ENCODE data around the gene STEAP2.

STEAP2 gene

GRCh38 chr7:90211391-90212148, at the start of gene STEAP2:
STEAP2 (plus strand) TSS chr7:90211740; CDS start chr7:90225083, 13,343 bp downstream.
- Histone ChIP-seq H3K4me1 (ENCODE audit: insufficient read depth, poor library complexity, severe bottlenecking) (peaks cover 4% of the 10 kb centered on the region), H3K36me3 (ENCODE audit: low read depth) (no peaks in the 10 kb centered on the region), H3K27me3 (ENCODE audit: insufficient read depth, poor library complexity, severe bottlenecking) (no peaks in the 10 kb centered on the region), H3K27ac (ENCODE audit: poor library complexity, severe bottlenecking) (no peak within 1 kb of the TSS), H3K9me3 (ENCODE audit: severe bottlenecking) (no peaks in the 10 kb centered on the region), H3K4me3 (ENCODE audit: severe bottlenecking) (peak within 1 kb of the TSS; percentile 48)
- peak; percentile 73 for TF ChIP-seq CTCF (IDR thresholded peaks at IDR 0.05; ENCODE audit: poor library complexity, severe bottlenecking)
- peak; percentile 97 for ATAC-seq (ENCODE audit: low read depth)
- peak; percentile 85 for DNase-seq (ENCODE audit: low spot score)

GRCh38 chr7:90163534-90163933, 48.0 kb upstream of the STEAP2 start:
- Histone ChIP-seq H3K4me3 (ENCODE audit: severe bottlenecking) (no peak overlapping the region), H3K27me3 (ENCODE audit: insufficient read depth, poor library complexity, severe bottlenecking) (no peaks in the 10 kb centered on the region), H3K27ac (ENCODE audit: poor library complexity, severe bottlenecking) (no peak overlapping the region), H3K9me3 (ENCODE audit: severe bottlenecking) (no peaks in the 10 kb centered on the region), H3K36me3 (ENCODE audit: low read depth) (peaks cover 3% of the 10 kb centered on the region; the same call in 1 of the 2 replicates), H3K4me1 (ENCODE audit: insufficient read depth, poor library complexity, severe bottlenecking) (no peaks in the 10 kb centered on the region)
- no peak for TF ChIP-seq CTCF (IDR thresholded peaks at IDR 0.05; ENCODE audit: poor library complexity, severe bottlenecking)
- ATAC-seq (ENCODE audit: low read depth) (no peak), DNase-seq (ENCODE audit: low spot score) (no peak)

DNA sequence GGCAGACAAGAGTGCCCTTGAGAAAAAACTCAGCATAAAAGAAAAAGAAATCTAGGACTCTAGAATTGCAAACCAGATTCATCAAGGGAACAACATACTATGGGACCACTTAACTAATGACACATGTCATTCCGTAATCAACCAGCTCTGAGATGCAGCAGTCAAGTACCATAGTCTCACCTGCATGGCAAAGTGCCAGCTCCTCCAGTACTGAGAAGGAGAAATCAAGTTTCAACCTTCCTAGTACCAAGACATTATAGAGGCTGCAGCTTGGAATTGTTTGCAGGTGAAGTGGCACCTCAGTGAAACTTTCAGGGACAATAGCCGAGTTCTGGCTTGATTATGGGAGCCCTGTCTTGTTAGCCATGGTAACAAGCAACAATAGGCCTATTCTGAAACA, 45.8 kb upstream of the STEAP2 start:
- ATAC-seq (ENCODE audit: low read depth), result no peak
- H3K36me3 ChIP-seq (ENCODE audit: low read depth), result peaks cover 3% of the 10 kb centered on the region; the same call in 1 of the 2 replicates

GRCh38 chr7:90166153-90166552, 45.4 kb upstream of the STEAP2 start:
- no peak for TF ChIP-seq CTCF (IDR thresholded peaks at IDR 0.05; ENCODE audit: poor library complexity, severe bottlenecking)
- Histone ChIP-seq H3K27ac (ENCODE audit: poor library complexity, severe bottlenecking) (no peak overlapping the region), H3K4me3 (ENCODE audit: severe bottlenecking) (no peak overlapping the region), H3K9me3 (ENCODE audit: severe bottlenecking) (no peaks in the 10 kb centered on the region), H3K36me3 (ENCODE audit: low read depth) (peaks cover 3% of the 10 kb centered on the region; the same call in 1 of the 2 replicates), H3K4me1 (ENCODE audit: insufficient read depth, poor library complexity, severe bottlenecking) (no peaks in the 10 kb centered on the region), H3K27me3 (ENCODE audit: insufficient read depth, poor library complexity, severe bottlenecking) (no peaks in the 10 kb centered on the region)
- no peak for ATAC-seq (ENCODE audit: low read depth)
- DNase-seq (ENCODE audit: low spot score), result no peak

More for the DNA sequence above, 45.8 kb upstream of the STEAP2 start:
- no peak for TF ChIP-seq CTCF (IDR thresholded peaks at IDR 0.05; ENCODE audit: poor library complexity, severe bottlenecking)
- H3K27ac ChIP-seq (ENCODE audit: poor library complexity, severe bottlenecking), result no peak overlapping the region
- H3K4me3 ChIP-seq (ENCODE audit: severe bottlenecking), result no peak overlapping the region
- H3K4me1 ChIP-seq (ENCODE audit: insufficient read depth, poor library complexity, severe bottlenecking), result no peaks in the 10 kb centered on the region
- no peak for DNase-seq (ENCODE audit: low spot score)
- H3K27me3 ChIP-seq (ENCODE audit: insufficient read depth, poor library complexity, severe bottlenecking), result no peaks in the 10 kb centered on the region
- H3K9me3 ChIP-seq (ENCODE audit: severe bottlenecking), result no peaks in the 10 kb centered on the region

DNA sequence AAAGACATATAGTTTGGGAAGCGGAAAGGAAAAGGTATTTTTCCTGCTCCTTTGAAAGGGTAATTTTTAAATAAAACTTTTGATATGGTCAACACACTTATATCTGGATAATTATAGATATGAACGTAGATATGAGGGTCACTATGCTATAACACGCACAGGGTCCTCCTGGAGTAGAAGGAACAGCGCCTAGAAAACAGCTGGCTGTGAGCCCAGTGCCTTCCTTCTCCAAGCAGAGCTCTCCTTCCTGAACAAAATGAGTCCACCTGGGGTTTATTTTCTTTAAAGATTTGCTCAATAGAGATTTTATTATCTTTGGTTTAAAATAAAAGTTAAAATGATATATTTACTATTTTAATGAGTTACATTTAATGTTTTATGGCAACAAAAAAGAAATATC, 44.2 kb upstream of the STEAP2 start:
- peaks cover 2% of the 10 kb centered on the region; the same call in 1 of the 2 replicates for H3K36me3 ChIP-seq (ENCODE audit: low read depth)
- TF ChIP-seq CTCF (IDR thresholded peaks at IDR 0.05; ENCODE audit: poor library complexity, severe bottlenecking), result no peak
- no peaks in the 10 kb centered on the region for H3K4me1 ChIP-seq (ENCODE audit: insufficient read depth, poor library complexity, severe bottlenecking)
- no peak overlapping the region for H3K4me3 ChIP-seq (ENCODE audit: severe bottlenecking)
- no peak overlapping the region for H3K27ac ChIP-seq (ENCODE audit: poor library complexity, severe bottlenecking)
- H3K9me3 ChIP-seq (ENCODE audit: severe bottlenecking), result no peaks in the 10 kb centered on the region
- DNase-seq (ENCODE audit: low spot score) (no peak), ATAC-seq (ENCODE audit: low read depth) (no peak)
- no peaks in the 10 kb centered on the region for H3K27me3 ChIP-seq (ENCODE audit: insufficient read depth, poor library complexity, severe bottlenecking)
